H1 (cell line): ENCODE measurements around the gene LMOD2.

Experiments used
- CREB1 ChIP-seq: IDR thresholded peaks from 2 replicates; pipeline ENCODE4 v1.6.1; 2012; ENCODE audit warnings: inconsistent platforms
- CTCF ChIP-seq, 3 experiments: IDR thresholded peaks; 1 replicate in 2 of 3; 2 replicates in 1 of 3; pipeline versions ENCODE4 v1.5.1 to v1.6.1; 2011; ENCODE audit warnings: low read length in 3 of 3, mild to moderate bottlenecking in 3 of 3, inconsistent platforms in 2 of 3, low read depth in 1 of 3, moderate library complexity in 1 of 3; ENCODE audit not compliant: insufficient read depth in 1 of 3; ENCODE audit errors: control extremely low read depth in 1 of 3
- EGR1 ChIP-seq: IDR thresholded peaks from 2 replicates; pipeline ENCODE4 v1.6.1; 2011; ENCODE audit warnings: low read depth, low read length, borderline replicate concordance
- EZH2 ChIP-seq: fragments of 200-600 bp; sonication (generic); IDR thresholded peaks from 2 replicates; pipeline ENCODE4 v1.7.1; 2012; ENCODE audit warnings: low read depth, mild to moderate bottlenecking, moderate library complexity, low read length, inconsistent platforms; ENCODE audit not compliant: severe bottlenecking
- POLR2A ChIP-seq, 2 experiments: IDR thresholded peaks; 1 replicate in 1 of 2; 2 replicates in 1 of 2; pipeline ENCODE4 v1.6.1; 2011; ENCODE audit warnings: low read depth in 2 of 2, low read length in 2 of 2, mild to moderate bottlenecking in 2 of 2; ENCODE audit errors: control extremely low read depth in 1 of 2
- POLR2AphosphoS5 ChIP-seq: IDR thresholded peaks from 2 replicates; pipeline ENCODE4 v1.6.1; 2011; ENCODE audit warnings: low read depth, low read length
- YY1 ChIP-seq: IDR thresholded peaks from 2 replicates; pipeline ENCODE4 v1.6.1; 2011; ENCODE audit warnings: low read depth, mild to moderate bottlenecking, low read length

GRCh38 chr7:123647106-123647730 lies 8.4 kb upstream of the LMOD2 start:
- TF ChIP-seq YY1: no peak
- no peak for TF ChIP-seq CTCF (IDR thresholded peaks at IDR 0.05; ENCODE audit: control extremely low read depth in 1 of 3, insufficient read depth in 1 of 3, low read depth in 1 of 3, low read length in 3 of 3)
- TF ChIP-seq POLR2A (IDR thresholded peaks at IDR 0.05; ENCODE audit: control extremely low read depth in 1 of 2, low read depth in 2 of 2, low read length in 2 of 2): no peak
- no peak for TF ChIP-seq CREB1
- TF ChIP-seq EGR1: no peak
- TF ChIP-seq POLR2AphosphoS5: no peak
- TF ChIP-seq EZH2: no peak
